ENCODE data around the gene ZNF343.

DNA sequence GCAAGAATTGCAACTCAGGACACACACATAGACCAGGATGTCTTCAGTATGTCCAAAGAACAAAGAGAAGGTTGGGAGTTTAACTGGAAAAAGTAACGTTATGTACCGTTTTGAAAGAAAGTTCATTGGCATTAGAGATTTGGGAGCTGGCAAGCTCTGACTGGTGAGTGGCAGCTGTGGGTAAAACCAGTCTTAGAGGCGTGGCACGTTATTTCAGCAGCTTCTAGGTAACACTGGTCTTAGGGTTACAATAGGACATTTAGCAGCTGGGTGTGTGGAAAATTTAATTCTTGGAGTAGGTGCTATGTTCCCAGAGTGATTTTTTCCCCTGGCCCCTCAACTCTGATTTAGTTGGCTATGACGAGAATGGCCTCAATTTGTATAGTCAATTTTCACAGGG is 57.3 kb downstream of the ZNF343 start:
- TF ChIP-seq CTCF (IDR thresholded peaks at IDR 0.05) (no peak), POLR2A (IDR thresholded peaks at IDR 0.05) (no peak)

All from thyroid gland (tissue), 4 donors.